KMS-11 (cell line): ENCODE data around the gene SYK.

ENCODE experiments used
- H2AFZ ChIP-seq: fragments of 200-600 bp; sonication (generic); 2 replicates; pipeline ENCODE4 v1.6.1; 2016; ENCODE audit warnings: antibody characterized with exemption, mixed run types, low read depth
- H3K27ac ChIP-seq: fragments of 200-600 bp; sonication (generic); 2 replicates; pipeline ENCODE4 v1.6.1; 2016; ENCODE audit warnings: mild to moderate bottlenecking, mixed run types
- H3K27me3 ChIP-seq: fragments of 200-600 bp; sonication (generic); 2 replicates; pipeline ENCODE4 v1.6.1; 2017; ENCODE audit warnings: mild to moderate bottlenecking, low read depth, mixed run types, moderate library complexity; ENCODE audit not compliant: insufficient read depth
- H3K36me3 ChIP-seq: fragments of 200-600 bp; sonication (generic); 2 replicates; pipeline ENCODE4 v1.6.1; 2017; ENCODE audit warnings: mild to moderate bottlenecking, mixed run types; ENCODE audit not compliant: insufficient read depth
- H3K4me1 ChIP-seq: fragments of 200-600 bp; sonication (generic); 2 replicates; pipeline ENCODE4 v1.6.1; 2016; ENCODE audit warnings: mild to moderate bottlenecking, low read depth, mixed run types; ENCODE audit not compliant: poor library complexity, severe bottlenecking
- H3K4me2 ChIP-seq: fragments of 200-600 bp; sonication (generic); 2 replicates; pipeline ENCODE4 v1.7.0; 2016; ENCODE audit warnings: mild to moderate bottlenecking, mixed run types
- H3K4me3 ChIP-seq: fragments of 200-600 bp; sonication (generic); IDR thresholded peaks from 2 replicates; pipeline ENCODE4 v1.6.1; 2017; ENCODE audit warnings: low read depth, low read length, mixed read lengths; ENCODE audit not compliant: insufficient read depth
- H3K79me2 ChIP-seq: fragments of 200-600 bp; sonication (generic); 2 replicates; pipeline ENCODE4 v1.6.1; 2016; ENCODE audit warnings: low read depth, mixed run types; ENCODE audit not compliant: insufficient read depth
- H3K9ac ChIP-seq: fragments of 200-600 bp; sonication (generic); 2 replicates; pipeline ENCODE4 v1.6.1; 2016; ENCODE audit warnings: mild to moderate bottlenecking, mixed run types
- H4K20me1 ChIP-seq: fragments of 200-600 bp; sonication (generic); 2 replicates; pipeline ENCODE4 v1.6.1; 2016; ENCODE audit warnings: mild to moderate bottlenecking, mixed run types; ENCODE audit not compliant: insufficient read depth
- TF ChIP-seq, protein P1 (sequence below): fragments of 200-600 bp; sonication (generic); conservative IDR thresholded peaks from 2 replicates; pipeline ENCODE4 v1.6.1; 2017; ENCODE audit warnings: low read depth, mild to moderate bottlenecking, antibody characterized with exemption, low read length, moderate library complexity, mixed read lengths

Gene SYK

DNA sequence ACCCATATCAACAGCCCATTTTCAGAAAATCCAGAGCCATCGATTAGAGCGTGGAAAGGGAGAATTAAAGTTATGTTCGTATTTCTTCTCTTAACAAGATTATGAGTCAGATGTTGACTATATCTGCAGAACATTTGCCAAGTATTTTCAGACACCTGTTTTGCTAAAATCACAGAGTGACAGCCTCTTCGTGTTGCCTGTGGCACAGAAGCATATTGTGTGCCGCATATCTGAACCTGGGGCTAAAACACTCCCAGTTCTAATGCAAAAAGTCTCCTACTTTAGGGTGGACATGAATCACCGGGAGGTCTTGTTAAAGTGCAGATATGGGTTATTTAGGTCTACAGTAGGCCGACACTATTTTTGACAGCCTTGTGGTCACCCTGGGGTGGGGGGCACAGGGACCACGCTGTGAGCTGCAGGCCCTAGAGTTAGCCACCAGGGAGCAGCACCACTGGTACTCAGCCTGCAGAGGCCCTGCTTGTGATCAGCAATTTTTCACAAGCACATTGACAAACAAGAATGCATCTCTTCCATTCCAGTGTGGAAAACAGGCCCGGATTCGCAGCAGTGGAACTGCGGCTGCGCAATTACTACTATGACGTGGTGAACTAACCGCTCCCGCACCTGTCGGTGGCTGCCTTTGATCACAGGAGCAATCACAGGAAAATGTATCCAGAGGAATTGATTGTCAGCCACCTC lies 93.5 kb downstream of the SYK start:
- H3K79me2 ChIP-seq: no peaks in the 10 kb centered on the region
- no peak overlapping the region for H3K9ac ChIP-seq
- H3K36me3 ChIP-seq: no peaks in the 10 kb centered on the region
- no peaks in the 10 kb centered on the region for H4K20me1 ChIP-seq
- no peak overlapping the region for H2AFZ ChIP-seq
- H3K4me1 ChIP-seq: no peaks in the 10 kb centered on the region
- no peak overlapping the region for H3K4me2 ChIP-seq
- H3K27ac ChIP-seq: no peak overlapping the region
- TF ChIP-seq, protein P1, sequence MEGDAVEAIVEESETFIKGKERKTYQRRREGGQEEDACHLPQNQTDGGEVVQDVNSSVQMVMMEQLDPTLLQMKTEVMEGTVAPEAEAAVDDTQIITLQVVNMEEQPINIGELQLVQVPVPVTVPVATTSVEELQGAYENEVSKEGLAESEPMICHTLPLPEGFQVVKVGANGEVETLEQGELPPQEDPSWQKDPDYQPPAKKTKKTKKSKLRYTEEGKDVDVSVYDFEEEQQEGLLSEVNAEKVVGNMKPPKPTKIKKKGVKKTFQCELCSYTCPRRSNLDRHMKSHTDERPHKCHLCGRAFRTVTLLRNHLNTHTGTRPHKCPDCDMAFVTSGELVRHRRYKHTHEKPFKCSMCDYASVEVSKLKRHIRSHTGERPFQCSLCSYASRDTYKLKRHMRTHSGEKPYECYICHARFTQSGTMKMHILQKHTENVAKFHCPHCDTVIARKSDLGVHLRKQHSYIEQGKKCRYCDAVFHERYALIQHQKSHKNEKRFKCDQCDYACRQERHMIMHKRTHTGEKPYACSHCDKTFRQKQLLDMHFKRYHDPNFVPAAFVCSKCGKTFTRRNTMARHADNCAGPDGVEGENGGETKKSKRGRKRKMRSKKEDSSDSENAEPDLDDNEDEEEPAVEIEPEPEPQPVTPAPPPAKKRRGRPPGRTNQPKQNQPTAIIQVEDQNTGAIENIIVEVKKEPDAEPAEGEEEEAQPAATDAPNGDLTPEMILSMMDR: peak; percentile 86
- H3K27me3 ChIP-seq: no peaks in the 10 kb centered on the region
- H3K4me3 ChIP-seq: no peak overlapping the region

DNA sequence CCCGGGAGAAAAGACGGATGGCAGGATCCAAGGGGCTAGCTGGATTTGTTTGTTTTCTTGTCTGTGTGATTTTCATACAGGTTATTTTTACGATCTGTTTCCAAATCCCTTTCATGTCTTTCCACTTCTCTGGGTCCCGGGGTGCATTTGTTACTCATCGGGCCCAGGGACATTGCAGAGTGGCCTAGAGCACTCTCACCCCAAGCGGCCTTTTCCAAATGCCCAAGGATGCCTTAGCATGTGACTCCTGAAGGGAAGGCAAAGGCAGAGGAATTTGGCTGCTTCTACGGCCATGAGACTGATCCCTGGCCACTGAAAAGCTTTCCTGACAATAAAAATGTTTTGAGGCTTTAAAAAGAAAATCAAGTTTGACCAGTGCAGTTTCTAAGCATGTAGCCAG lies 94.2 kb downstream of the SYK start:
- no peak overlapping the region for H3K4me2 ChIP-seq
- TF ChIP-seq, protein P1: no peak
- no peaks in the 10 kb centered on the region for H3K36me3 ChIP-seq
- H3K27me3 ChIP-seq: no peaks in the 10 kb centered on the region
- no peak overlapping the region for H2AFZ ChIP-seq
- H3K4me1 ChIP-seq: no peaks in the 10 kb centered on the region
- H3K27ac ChIP-seq: no peak overlapping the region
- no peaks in the 10 kb centered on the region for H3K79me2 ChIP-seq
- no peaks in the 10 kb centered on the region for H4K20me1 ChIP-seq
- no peak overlapping the region for H3K9ac ChIP-seq
- no peak overlapping the region for H3K4me3 ChIP-seq

DNA sequence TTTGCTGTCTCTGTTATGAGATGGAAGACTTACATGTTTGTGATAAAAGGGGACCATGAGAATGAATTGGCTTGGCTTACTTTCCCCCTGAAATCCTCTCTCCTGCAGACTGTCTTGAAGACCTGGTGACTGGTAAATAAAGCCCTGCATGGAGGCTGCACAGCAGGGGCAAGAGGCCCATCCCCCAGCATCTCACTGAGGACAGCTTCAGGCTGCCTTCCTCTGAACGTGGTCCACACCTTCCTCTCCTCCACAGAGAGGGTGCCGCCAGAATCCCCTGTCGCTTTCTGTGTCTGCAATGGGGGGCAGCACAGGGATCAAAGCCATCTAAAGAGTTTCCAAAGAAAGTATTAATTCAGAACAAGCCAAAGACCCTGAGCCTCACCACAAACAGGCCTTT lies 94.6 kb downstream of the SYK start:
- Histone ChIP-seq H3K9ac (no peak overlapping the region), H3K79me2 (no peaks in the 10 kb centered on the region), H3K36me3 (no peaks in the 10 kb centered on the region), H3K4me3 (no peak overlapping the region), H3K27me3 (no peaks in the 10 kb centered on the region), H2AFZ (no peak overlapping the region), H3K4me2 (no peak overlapping the region), H3K27ac (no peak overlapping the region), H3K4me1 (no peaks in the 10 kb centered on the region), H4K20me1 (no peaks in the 10 kb centered on the region)
- TF ChIP-seq, protein P1: no peak

DNA sequence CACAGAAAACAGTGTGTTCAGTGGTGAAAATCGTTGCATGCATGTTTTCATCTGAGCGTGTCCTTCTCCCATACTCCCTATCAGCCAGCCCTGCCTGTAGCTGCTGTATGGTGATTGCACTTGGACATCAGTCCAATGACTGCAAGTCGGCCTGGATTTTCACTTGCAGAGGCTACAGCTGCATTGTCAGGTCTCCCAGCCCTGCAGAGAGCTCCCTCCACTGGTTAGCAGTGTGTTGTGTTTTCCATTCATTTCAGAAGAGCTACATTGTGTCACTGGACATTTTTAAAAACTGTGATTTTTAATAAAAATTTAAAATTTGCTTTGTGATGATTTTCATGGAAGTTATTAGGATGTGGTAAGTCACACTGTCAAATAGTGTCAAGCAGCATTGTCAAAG lies 96.6 kb downstream of the SYK start:
- TF ChIP-seq, protein P1: no peak
- Histone ChIP-seq H3K4me2 (no peak overlapping the region), H2AFZ (no peak overlapping the region), H3K36me3 (no peaks in the 10 kb centered on the region), H3K9ac (no peak overlapping the region), H4K20me1 (no peaks in the 10 kb centered on the region), H3K4me3 (no peak overlapping the region), H3K4me1 (no peaks in the 10 kb centered on the region), H3K79me2 (no peaks in the 10 kb centered on the region), H3K27me3 (no peaks in the 10 kb centered on the region), H3K27ac (no peak overlapping the region)
